ENCODE measurements around the gene LTA. TPM values are rescaled to one million over a fixed set of nuclear protein-coding genes. Genes with fewer than 3 reads are reported as not detected.

The LTA gene
- total and polyA plus RNA-seq, 10 donors: 2.4 to 14.4 (median 5.7) TPM

GRCh38 chr6:31531771-31532643 is 40.1 kb upstream of the LTA start:
- Histone ChIP-seq H3K36me3 (peaks cover 17 to 91% (median 77%) of the 10 kb centered on the region in 6 donors), H3K4me1 (peaks cover 2 to 49% (median 23%) of the 10 kb centered on the region in 6 donors), H3K9me3 (no peaks in the 10 kb centered on the region), H3K27ac (peak overlapping the region in 3 of 8 donors; percentile 42 to 45 (median 43)), H3K27me3 (replicated peaks in 1 of 7) (no peaks in the 10 kb centered on the region), H3K4me3 (no peak overlapping the region)
- WGBS, 5 donors: 65 to 77% (median 71%) methylated on average over 9 of the region's 9 CpGs
- no peak for DNase-seq
- intact Hi-C loops (cut with DNase I; ENCODE audit: low total_unique reads): no loop called here
- peak in 2 of 3 donors; percentile 6 to 46 for TF ChIP-seq POLR2AphosphoS5 (IDR thresholded peaks at IDR 0.05)
- TF ChIP-seq CTCF (IDR thresholded peaks at IDR 0.05 in 8 of 11, conservative IDR thresholded peaks at IDR 0.05 in 3 of 11): no peak

GRCh38 chr6:31532644-31533454 is 39.2 kb upstream of the LTA start:
- H3K36me3 ChIP-seq: peaks cover 17 to 100% (median 85%) of the 10 kb centered on the region in 6 donors
- peak overlapping the region in 7 of 8 donors; percentile 20 to 51 (median 43) for H3K27ac ChIP-seq
- H3K27me3 ChIP-seq (replicated peaks in 1 of 7): no peaks in the 10 kb centered on the region
- no peak overlapping the region for H3K4me3 ChIP-seq
- intact Hi-C loops (cut with DNase I; ENCODE audit: low total_unique reads): no loop called here
- DNase-seq: no peak
- WGBS, 5 donors: 56 to 69% (median 61%) methylated on average over 9 of the region's 9 CpGs
- TF ChIP-seq CTCF (IDR thresholded peaks at IDR 0.05 in 8 of 11, conservative IDR thresholded peaks at IDR 0.05 in 3 of 11): no peak
- peak in 1 of 3 donors; percentile 62 for TF ChIP-seq POLR2AphosphoS5 (IDR thresholded peaks at IDR 0.05)
- no peak for TF ChIP-seq POLR2A (IDR thresholded peaks at IDR 0.05)
- peaks cover 2 to 57% (median 30%) of the 10 kb centered on the region in 6 donors for H3K4me1 ChIP-seq
- H3K9me3 ChIP-seq: no peaks in the 10 kb centered on the region

GRCh38 chr6:31533455-31533841 is 38.6 kb upstream of the LTA start:
- WGBS, 5 donors: 63 to 89% (median 68%) methylated on average over 1 of the region's 1 CpG
- H3K36me3 ChIP-seq: peaks cover 20 to 100% (median 91%) of the 10 kb centered on the region in 6 donors

More at GRCh38 chr6:31533455-31533841, 38.6 kb upstream of the LTA start:
- TF ChIP-seq POLR2AphosphoS5 (IDR thresholded peaks at IDR 0.05) (no peak), CTCF (IDR thresholded peaks at IDR 0.05 in 8 of 11, conservative IDR thresholded peaks at IDR 0.05 in 3 of 11) (no peak), POLR2A (IDR thresholded peaks at IDR 0.05) (no peak)
- no peak for DNase-seq
- Histone ChIP-seq H3K4me3 (no peak overlapping the region), H3K27me3 (replicated peaks in 1 of 7) (no peaks in the 10 kb centered on the region), H3K27ac (peak overlapping the region in 5 of 8 donors; percentile 20 to 51 (median 43)), H3K9me3 (no peaks in the 10 kb centered on the region), H3K4me1 (peaks cover 4 to 63% (median 35%) of the 10 kb centered on the region in 6 donors)
- intact Hi-C loops (cut with DNase I; ENCODE audit: low total_unique reads): no loop called here

All from spleen (tissue), 11 donors.